Thyroid gland (tissue), 4 donors: ENCODE measurements around the gene ELAVL2. TPM values are rescaled to one million over a fixed set of nuclear protein-coding genes. Genes with fewer than 3 reads are reported as not detected.

Experiments used
- DNase-seq, 2 donors: peaks; one replicate each; pipeline ENCODE4 v3.0.0-alpha.2; 2019
- H3K27ac ChIP-seq, 3 donors: fragments of 200-600 bp; sonication (generic); 1 replicate in 2 of 3; 2 replicates in 1 of 3; pipeline ENCODE4 v1.5.1; 2016 to 2019; ENCODE audit warnings: mild to moderate bottlenecking in 1 of 3, moderate library complexity in 1 of 3
- H3K27me3 ChIP-seq: fragments of 200-600 bp; sonication (generic); one replicate; pipeline ENCODE4 v1.5.1; 2019
- H3K36me3 ChIP-seq, 2 donors: fragments of 200-600 bp; sonication (generic); one replicate each; pipeline ENCODE4 v1.5.1; 2016 to 2019
- H3K4me1 ChIP-seq, 2 donors: fragments of 200-600 bp; sonication (generic); one replicate each; pipeline ENCODE4 v1.5.1; 2017 to 2019
- H3K4me3 ChIP-seq, 3 donors: fragments of 200-600 bp; sonication (generic); replicated peaks in 1 of 3; 1 replicate in 2 of 3; 2 replicates in 1 of 3; pipeline ENCODE4 v1.5.1; 2016; ENCODE audit warnings: mild to moderate bottlenecking in 1 of 3
- H3K9me3 ChIP-seq: fragments of 200-600 bp; sonication (generic); one replicate; pipeline ENCODE4 v1.5.1; 2017
- CTCF ChIP-seq, 6 experiments: fragments of 200-600 bp in 3 of 6; fragments of 450-650 bp in 3 of 6; sonication (generic) in 3 of 6; IDR thresholded peaks; one replicate each; pipeline ENCODE4 v1.5.1; 2016 to 2019; ENCODE audit warnings: antibody characterized with exemption in 6 of 6, mild to moderate bottlenecking in 2 of 6, inconsistent platforms in 1 of 6, moderate library complexity in 1 of 6
- POLR2A ChIP-seq, 2 donors: fragments of 450-650 bp; IDR thresholded peaks; one replicate each; pipeline ENCODE4 v1.6.1; 2017; ENCODE audit warnings: antibody characterized with exemption in 2 of 2, mild to moderate bottlenecking in 2 of 2, moderate library complexity in 1 of 2
- WGBS, 2 donors: methylation state at CpG; one replicate each; pipeline ENCODE4 v1.1.5; 2017; 5-methylcytosine and 5-hydroxymethylcytosine counted together
- intact Hi-C: fragments of 100-400 bp; cut with DNase I; formaldehyde crosslinking; loops from one replicate; pipeline ENCODE4 v1.15.1; 2023
- total RNA-seq, 4 donors: library from RNA; depleted of rRNA; stranded (reverse); fragments of >200 nt; gene quantifications; one replicate each; pipeline ENCODE4 v1.2.3, GENCODE V29; 2016

Gene ELAVL2
- total RNA-seq, 4 donors from 2014 or later: 0.24 to 0.33 (median 0.27) TPM; not detected in 1

GRCh38 chr9:23772385-23772783, 53.7 kb downstream of the ELAVL2 start:
- intact Hi-C loops: no loop called here
- no peaks in the 10 kb centered on the region for H3K4me1 ChIP-seq
- H3K27ac ChIP-seq: no peak overlapping the region
- H3K9me3 ChIP-seq: no peaks in the 10 kb centered on the region
- TF ChIP-seq CTCF (IDR thresholded peaks at IDR 0.05) (no peak), POLR2A (IDR thresholded peaks at IDR 0.05) (no peak)
- H3K4me3 ChIP-seq: no peak overlapping the region
- no peaks in the 10 kb centered on the region for H3K36me3 ChIP-seq
- H3K27me3 ChIP-seq: no peaks in the 10 kb centered on the region
- DNase-seq: no peak

GRCh38 chr9:23771746-23772384, 54.2 kb downstream of the ELAVL2 start:
- H3K9me3 ChIP-seq: no peaks in the 10 kb centered on the region
- intact Hi-C loops: no loop called here
- H3K27ac ChIP-seq: no peak overlapping the region
- H3K4me1 ChIP-seq: no peaks in the 10 kb centered on the region
- TF ChIP-seq POLR2A (IDR thresholded peaks at IDR 0.05) (no peak), CTCF (IDR thresholded peaks at IDR 0.05) (no peak)
- DNase-seq: no peak
- H3K4me3 ChIP-seq: no peak overlapping the region
- no peaks in the 10 kb centered on the region for H3K36me3 ChIP-seq
- no peaks in the 10 kb centered on the region for H3K27me3 ChIP-seq

- H3K4me1 ChIP-seq: no peaks in the 10 kb centered on the region
- no peaks in the 10 kb centered on the region for H3K27me3 ChIP-seq
- H3K9me3 ChIP-seq: no peaks in the 10 kb centered on the region
- no peak overlapping the region for H3K27ac ChIP-seq
- H3K36me3 ChIP-seq: no peaks in the 10 kb centered on the region
- no peak for DNase-seq
- no peak overlapping the region for H3K4me3 ChIP-seq
- no peak for TF ChIP-seq POLR2A (IDR thresholded peaks at IDR 0.05)
- no peak for TF ChIP-seq CTCF (IDR thresholded peaks at IDR 0.05)
- 43 to 48% methylated on average over 7 of the region's 7 CpGs for WGBS, 2 donors
- intact Hi-C loops: no loop called here
Measured at GRCh38 chr9:23769307-23769935, 56.6 kb downstream of the ELAVL2 start.

- no peak for DNase-seq
- Histone ChIP-seq H3K4me3 (no peak overlapping the region), H3K27ac (no peak overlapping the region), H3K9me3 (no peaks in the 10 kb centered on the region), H3K27me3 (no peaks in the 10 kb centered on the region), H3K36me3 (no peaks in the 10 kb centered on the region), H3K4me1 (no peaks in the 10 kb centered on the region)
- 69 to 81% methylated on average over 2 of the region's 2 CpGs for WGBS, 2 donors
- intact Hi-C loops: no loop called here
- TF ChIP-seq POLR2A (IDR thresholded peaks at IDR 0.05): no peak
- no peak for TF ChIP-seq CTCF (IDR thresholded peaks at IDR 0.05)
Measured at GRCh38 chr9:23768861-23769260, 57.2 kb downstream of the ELAVL2 start.

- Histone ChIP-seq H3K27me3 (no peaks in the 10 kb centered on the region), H3K9me3 (no peaks in the 10 kb centered on the region), H3K27ac (no peak overlapping the region), H3K4me3 (no peak overlapping the region), H3K4me1 (no peaks in the 10 kb centered on the region), H3K36me3 (no peaks in the 10 kb centered on the region)
- DNase-seq: no peak
- intact Hi-C loops: no loop called here
- WGBS, 2 donors: 76 to 78% methylated on average over 2 of the region's 2 CpGs
- TF ChIP-seq POLR2A (IDR thresholded peaks at IDR 0.05) (no peak), CTCF (IDR thresholded peaks at IDR 0.05) (no peak)
Measured at GRCh38 chr9:23766613-23767012, 59.4 kb downstream of the ELAVL2 start.
